GM23338 (cell line): Measurements from ENCODE around the gene C17orf78. TPM values are rescaled to one million over a fixed set of nuclear protein-coding genes. Genes with fewer than 3 reads are reported as not detected.

Experiments
- ATAC-seq: fragments of 200-7000 bp; cut with Tn5 transposase; 3 replicates; pipeline ENCODE4 v1.9.1; 2020
- DNase-seq: peaks from one replicate; pipeline ENCODE4 v3.0.0-alpha.2; 2015; ENCODE audit warnings: low spot score
- H2AFZ ChIP-seq: fragments of 200-600 bp; sonication (generic); 2 replicates; pipeline ENCODE4 v1.8.0; 2016; ENCODE audit warnings: antibody characterized with exemption, mild to moderate bottlenecking, moderate library complexity
- H3F3A ChIP-seq: fragments of 200-600 bp; sonication (generic); replicated peaks from 2 replicates; pipeline ENCODE4 v1.8.0; 2017; ENCODE audit warnings: antibody characterized with exemption, mixed run types, low read depth
- H3K27ac ChIP-seq: fragments of 200-600 bp; sonication (generic); 2 replicates; pipeline ENCODE4 v1.6.1; 2016; ENCODE audit warnings: low read depth
- H3K27me3 ChIP-seq: fragments of 200-600 bp; sonication (generic); 2 replicates; pipeline ENCODE4 v1.8.0; 2016; ENCODE audit warnings: mild to moderate bottlenecking, mixed run types, moderate library complexity; ENCODE audit not compliant: insufficient read depth
- H3K36me3 ChIP-seq: fragments of 200-600 bp; sonication (generic); 2 replicates; pipeline ENCODE4 v1.8.0; 2016; ENCODE audit warnings: mild to moderate bottlenecking; ENCODE audit not compliant: insufficient read depth
- H3K4me1 ChIP-seq: fragments of 200-600 bp; sonication (generic); 2 replicates; pipeline ENCODE4 v1.8.0; 2016; ENCODE audit warnings: mild to moderate bottlenecking, moderate library complexity; ENCODE audit not compliant: insufficient read depth
- H3K4me2 ChIP-seq: fragments of 200-600 bp; sonication (generic); 2 replicates; pipeline ENCODE4 v1.7.1; 2017; ENCODE audit warnings: mixed run types
- H3K4me3 ChIP-seq: fragments of 200-600 bp; sonication (generic); 2 replicates; pipeline ENCODE4 v1.6.1; 2016; ENCODE audit warnings: mixed run types
- H3K79me2 ChIP-seq: fragments of 200-600 bp; sonication (generic); replicated peaks from 2 replicates; pipeline ENCODE4 v1.8.0; 2017; ENCODE audit warnings: mild to moderate bottlenecking; ENCODE audit not compliant: insufficient read depth
- H3K9me2 ChIP-seq: fragments of 200-600 bp; sonication (generic); 2 replicates; pipeline ENCODE4 v1.8.0; 2017; ENCODE audit not compliant: insufficient read depth
- H4K20me1 ChIP-seq: fragments of 200-600 bp; sonication (generic); replicated peaks from 2 replicates; pipeline ENCODE4 v1.8.0; 2017; ENCODE audit warnings: mild to moderate bottlenecking; ENCODE audit not compliant: insufficient read depth
- H3K27ac Mint-ChIP-seq: 2 replicates; pipeline ENCODE4 v1.8.0; 2020; ENCODE audit warnings: inconsistent platforms, mild to moderate bottlenecking, moderate library complexity, mixed read lengths
- H3K27me3 Mint-ChIP-seq: 3 replicates; pipeline ENCODE4 v1.8.0; 2022; ENCODE audit warnings: low read depth, mild to moderate bottlenecking, moderate library complexity, mixed read lengths, inconsistent platforms; ENCODE audit not compliant: insufficient read depth, poor library complexity
- H3K36me3 Mint-ChIP-seq: 3 replicates; pipeline ENCODE4 v1.8.0; 2021; ENCODE audit warnings: low read depth, mild to moderate bottlenecking, inconsistent platforms, moderate library complexity, mixed read lengths
- H3K4me1 Mint-ChIP-seq: 3 replicates; pipeline ENCODE4 v1.8.0; 2020; ENCODE audit warnings: mild to moderate bottlenecking, inconsistent platforms, mixed read lengths
- H3K4me3 Mint-ChIP-seq: 3 replicates; pipeline ENCODE4 v1.8.0; 2021; ENCODE audit warnings: moderate library complexity, mild to moderate bottlenecking, inconsistent platforms, mixed read lengths
- H3K9me3 Mint-ChIP-seq: 3 replicates; pipeline ENCODE4 v1.8.0; 2020; ENCODE audit warnings: moderate library complexity, mild to moderate bottlenecking, inconsistent platforms, mixed read lengths
- EZH2 ChIP-seq: fragments of 200-600 bp; sonication (generic); IDR thresholded peaks from one replicate; pipeline ENCODE4 v1.8.0; 2017; ENCODE audit warnings: antibody characterized with exemption, mild to moderate bottlenecking, low read depth; ENCODE audit not compliant: unreplicated experiment
- POLR2AphosphoS5 ChIP-seq: IDR thresholded peaks from 2 replicates; pipeline ENCODE4 v1.6.1; 2016; ENCODE audit warnings: antibody characterized with exemption, low read depth
- STAT1 ChIP-seq: IDR thresholded peaks from one replicate; pipeline ENCODE4 v1.6.1; 2016; ENCODE audit warnings: antibody characterized with exemption; ENCODE audit not compliant: unreplicated experiment
- ZNF114 ChIP-seq: fragments of 250-450 bp; sonication (Bioruptor Pico); IDR thresholded peaks from 2 replicates; pipeline ENCODE4 v1.5.0; 2020; ENCODE audit warnings: mild to moderate bottlenecking, moderate library complexity
- ZNF462 ChIP-seq: fragments of 250-450 bp; sonication (Bioruptor Pico); IDR thresholded peaks from 2 replicates; pipeline ENCODE4 v1.5.0; 2020; ENCODE audit warnings: mild to moderate bottlenecking, moderate library complexity
- polyA plus RNA-seq: library from polyadenylated mRNA; unstranded; fragments of >200 nt; fragmentation: Nextera tagmentation; extraction: Ambion mirVana; gene quantifications from 2 replicates; pipeline ENCODE4 v1.2.1, GENCODE V29; 2016
- total RNA-seq: library from RNA; depleted of rRNA; stranded (reverse); fragments of >200 nt; shearing (Covaris generic); gene quantifications from 2 replicates; pipeline ENCODE4 v1.2.3, GENCODE V29; 2014

C17orf78 gene
- total and polyA plus RNA-seq, 2 experiments from 2014 or later, result 0.19 TPM; not detected in 1

- Mint-ChIP-seq H3K27me3 (peaks cover 6% of the 10 kb centered on the region), H3K4me1 (peaks cover 11% of the 10 kb centered on the region), H3K9me3 (no peaks in the 10 kb centered on the region), H3K36me3 (peaks cover 24% of the 10 kb centered on the region; the same call in 2 of the 3 replicates), H3K4me3 (peak overlapping the region; percentile 99), H3K27ac (peak overlapping the region; percentile 97)
- Histone ChIP-seq H3K4me1 (peaks cover 9% of the 10 kb centered on the region), H2AFZ (peak overlapping the region; percentile 97), H4K20me1 (no peaks in the 10 kb centered on the region), H3K36me3 (no peaks in the 10 kb centered on the region), H3K4me2 (peak overlapping the region; percentile 81), H3K79me2 (peaks cover 37% of the 10 kb centered on the region), H3K27ac (peak overlapping the region; percentile 93), H3K27me3 (no peaks in the 10 kb centered on the region), H3K9me2 (no peaks in the 10 kb centered on the region), H3F3A (peaks cover 18% of the 10 kb centered on the region), H3K4me3 (peak overlapping the region; percentile 93)
- peak; percentile 47 for ATAC-seq
- DNase-seq, result no peak
- TF ChIP-seq EZH2, result no peak
- no peak for TF ChIP-seq ZNF114
- TF ChIP-seq POLR2AphosphoS5, result no peak
- TF ChIP-seq STAT1, result no peak
- TF ChIP-seq ZNF462 (CRISPR knock-in tag), result no peak
Measured at GRCh38 chr17:37405955-37406634, 30.3 kb downstream of the C17orf78 start.
